ENCODE data around the gene DBF4B. TPM values are rescaled to one million over a fixed set of nuclear protein-coding genes. Genes with fewer than 3 reads are reported as not detected.

DBF4B gene
- total RNA-seq, 1 donor from 2014 or later: 27.7 TPM

GRCh38 chr17:44782326-44782850 lies 73.9 kb downstream of the DBF4B start:
- no peak for TF ChIP-seq CTCF (conservative IDR thresholded peaks at IDR 0.05)
- H3K27ac Mint-ChIP-seq: no peak overlapping the region
- no peaks in the 10 kb centered on the region for H3K9me3 Mint-ChIP-seq
- no peak for DNase-seq (ENCODE audit: extremely low spot score, unreplicated experiment)
- peaks cover 3% of the 10 kb centered on the region for H3K27me3 Mint-ChIP-seq
- no peaks in the 10 kb centered on the region for H3K36me3 Mint-ChIP-seq
- H3K4me3 Mint-ChIP-seq: no peak overlapping the region
- peaks cover 8% of the 10 kb centered on the region for H3K4me1 Mint-ChIP-seq (ENCODE audit: unreplicated experiment)

- peaks cover 8% of the 10 kb centered on the region for H3K4me1 Mint-ChIP-seq (ENCODE audit: unreplicated experiment)
- H3K36me3 Mint-ChIP-seq: no peaks in the 10 kb centered on the region
- peaks cover 2% of the 10 kb centered on the region for H3K27me3 Mint-ChIP-seq
- DNase-seq (ENCODE audit: extremely low spot score, unreplicated experiment): no peak
- no peaks in the 10 kb centered on the region for H3K9me3 Mint-ChIP-seq
- no peak for TF ChIP-seq CTCF (conservative IDR thresholded peaks at IDR 0.05)
- no peak overlapping the region for H3K27ac Mint-ChIP-seq
- no peak overlapping the region for H3K4me3 Mint-ChIP-seq
These were observed 77.5 kb downstream of the DBF4B start for GRCh38 chr17:44785921-44786320.

GRCh38 chr17:44786551-44787081 lies 78.2 kb downstream of the DBF4B start:
- DNase-seq (ENCODE audit: extremely low spot score, unreplicated experiment): no peak
- Mint-ChIP-seq H3K27me3 (peaks cover 2% of the 10 kb centered on the region), H3K36me3 (no peaks in the 10 kb centered on the region), H3K4me1 (ENCODE audit: unreplicated experiment) (peaks cover 8% of the 10 kb centered on the region), H3K27ac (no peak overlapping the region), H3K4me3 (no peak overlapping the region), H3K9me3 (no peaks in the 10 kb centered on the region)
- no peak for TF ChIP-seq CTCF (conservative IDR thresholded peaks at IDR 0.05)

GRCh38 chr17:44787271-44787940 lies 78.9 kb downstream of the DBF4B start:
- Mint-ChIP-seq H3K27me3 (peaks cover 2% of the 10 kb centered on the region), H3K9me3 (no peaks in the 10 kb centered on the region), H3K36me3 (no peaks in the 10 kb centered on the region), H3K27ac (no peak overlapping the region), H3K4me1 (ENCODE audit: unreplicated experiment) (peaks cover under 1% of the 10 kb centered on the region), H3K4me3 (no peak overlapping the region)
- no peak for TF ChIP-seq CTCF (conservative IDR thresholded peaks at IDR 0.05)
- no peak for DNase-seq (ENCODE audit: extremely low spot score, unreplicated experiment)

GRCh38 chr17:44788139-44788538 lies 79.7 kb downstream of the DBF4B start:
- H3K36me3 Mint-ChIP-seq: no peaks in the 10 kb centered on the region
- no peak for TF ChIP-seq CTCF (conservative IDR thresholded peaks at IDR 0.05)

More at GRCh38 chr17:44788139-44788538, 79.7 kb downstream of the DBF4B start:
- H3K4me3 Mint-ChIP-seq: no peak overlapping the region
- H3K27me3 Mint-ChIP-seq: peaks cover 2% of the 10 kb centered on the region
- H3K9me3 Mint-ChIP-seq: no peaks in the 10 kb centered on the region
- DNase-seq (ENCODE audit: extremely low spot score, unreplicated experiment): no peak
- no peaks in the 10 kb centered on the region for H3K4me1 Mint-ChIP-seq (ENCODE audit: unreplicated experiment)
- no peak overlapping the region for H3K27ac Mint-ChIP-seq

All from type B pancreatic cell (in vitro differentiated cells).